H1 (cell line): ENCODE measurements around the gene PRPF6. TPM values are rescaled to one million over a fixed set of nuclear protein-coding genes. Genes with fewer than 3 reads are reported as not detected.

ENCODE experiments used
- CREB1 ChIP-seq: IDR thresholded peaks from 2 replicates; pipeline ENCODE4 v1.6.1; 2012; ENCODE audit warnings: inconsistent platforms
- GABPA ChIP-seq: IDR thresholded peaks from 2 replicates; pipeline ENCODE4 v1.6.1; 2011; ENCODE audit warnings: mild to moderate bottlenecking, low read length, moderate library complexity, borderline replicate concordance; ENCODE audit not compliant: insufficient read depth
- JUND ChIP-seq: IDR thresholded peaks from 2 replicates; pipeline ENCODE4 v1.6.1; 2011; ENCODE audit warnings: mild to moderate bottlenecking, improper control_type of control experiment, low read length
- RAD21 ChIP-seq, 2 experiments: IDR thresholded peaks in 1 of 2; conservative IDR thresholded peaks in 1 of 2; 2 replicates each; pipeline ENCODE4 v1.6.1; 2011; ENCODE audit warnings: low read depth in 2 of 2, low read length in 2 of 2, improper control_type of control experiment in 1 of 2, inconsistent platforms in 1 of 2, mild to moderate bottlenecking in 1 of 2, moderate library complexity in 1 of 2
- polyA plus RNA-seq, 7 experiments: library from polyadenylated mRNA; depleted of rRNA in 3 of 7; stranded (reverse) in 5 of 7; unstranded in 2 of 7; fragments of >200 nt in 5 of 7; fragments of 200-250 nt in 2 of 7; gene quantifications; 1 replicate in 5 of 7; 2 replicates in 1 of 7; 4 replicates in 1 of 7; pipeline versions ENCODE4 v1.2.1 to v1.2.3, GENCODE V29; 2011 to 2013; ENCODE audit warnings: missing spikeins in 2 of 7, mixed read lengths in 2 of 7
- total RNA-seq: library from RNA; stranded (reverse); fragmentation: NEBNext Ultra II Directional; extraction: Animal tissue kit (Norgen Biotek cat#: 25700); gene quantifications from 2 replicates; pipeline ENCODE4 v1.2.1, GENCODE V29; 2021

Gene PRPF6
- total and polyA plus RNA-seq, 2 of the 8 experiments (the other 6 are each of a cell fraction or from before 2014, with no cell fraction given): 27.9 to 76.9 TPM

GRCh38 chr20:63955281-63955826 is 25.6 kb upstream of the PRPF6 start (continued):
- TF ChIP-seq GABPA: 0 out of 2 replicates have a peak, but pooled peaks have one; percentile 21
- no peak for TF ChIP-seq JUND
- TF ChIP-seq CREB1: no peak
- peak in 1 of 2 experiments; percentile 38; a peak in 2 of 4 replicates for TF ChIP-seq RAD21 (IDR thresholded peaks at IDR 0.05 in 1 of 2, conservative IDR thresholded peaks at IDR 0.05 in 1 of 2; ENCODE audit: low read depth in 2 of 2, low read length in 2 of 2)
